Parathyroid adenoma (tissue), 2 donors: ENCODE results near the gene SLC6A20.

Experiments used
- H2AFZ ChIP-seq: fragments of 300-600 bp; sonication (generic); one replicate; pipeline ENCODE4 v1.7.0; 2017; ENCODE audit warnings: antibody characterized with exemption, mild to moderate bottlenecking
- H3K27ac ChIP-seq: fragments of 300-600 bp; sonication (generic); one replicate; pipeline ENCODE4 v1.7.0; 2017
- H3K27me3 ChIP-seq: fragments of 300-600 bp; sonication (generic); one replicate; pipeline ENCODE4 v1.7.0; 2017; ENCODE audit warnings: low read length; ENCODE audit not compliant: control insufficient read depth, insufficient read depth
- H3K36me3 ChIP-seq: fragments of 300-600 bp; sonication (generic); one replicate; pipeline ENCODE4 v1.7.0; 2017; ENCODE audit warnings: low read length; ENCODE audit not compliant: control insufficient read depth, insufficient read depth
- H3K4me1 ChIP-seq: fragments of 300-600 bp; sonication (generic); one replicate; pipeline ENCODE4 v1.7.0; 2017; ENCODE audit warnings: control low read depth
- H3K4me2 ChIP-seq: fragments of 300-600 bp; sonication (generic); one replicate; pipeline ENCODE4 v1.7.0; 2017; ENCODE audit warnings: low read length
- H3K4me3 ChIP-seq: fragments of 300-600 bp; sonication (generic); one replicate; pipeline ENCODE4 v1.7.0; 2017; ENCODE audit warnings: low read depth, low read length
- H3K79me2 ChIP-seq: fragments of 300-600 bp; sonication (generic); one replicate; pipeline ENCODE4 v1.7.0; 2017; ENCODE audit warnings: control low read depth
- H3K9ac ChIP-seq: fragments of 300-600 bp; sonication (generic); one replicate; pipeline ENCODE4 v1.7.0; 2017; ENCODE audit warnings: mild to moderate bottlenecking
- H3K9me3 ChIP-seq: fragments of 300-600 bp; sonication (generic); one replicate; pipeline ENCODE4 v1.7.0; 2017; ENCODE audit warnings: low read length; ENCODE audit not compliant: control insufficient read depth
- CTCF ChIP-seq: fragments of 300-600 bp; sonication (generic); IDR thresholded peaks from one replicate; pipeline ENCODE4 v1.7.0; 2017; ENCODE audit warnings: antibody characterized with exemption, mild to moderate bottlenecking
- donor health status: primary hyperparathyroidism.

Gene SLC6A20

GRCh38 chr3:45773714-45774449, 22.5 kb downstream of the SLC6A20 start:
- no peaks in the 10 kb centered on the region for H3K27me3 ChIP-seq
- H3K9ac ChIP-seq, result no peak overlapping the region
- no peaks in the 10 kb centered on the region for H3K4me1 ChIP-seq
- no peak overlapping the region for H2AFZ ChIP-seq
- no peaks in the 10 kb centered on the region for H3K9me3 ChIP-seq
- no peaks in the 10 kb centered on the region for H3K79me2 ChIP-seq
- no peak overlapping the region for H3K27ac ChIP-seq
- H3K36me3 ChIP-seq, result no peaks in the 10 kb centered on the region
- no peak for TF ChIP-seq CTCF
- H3K4me3 ChIP-seq, result no peak overlapping the region
- H3K4me2 ChIP-seq, result no peak overlapping the region

DNA sequence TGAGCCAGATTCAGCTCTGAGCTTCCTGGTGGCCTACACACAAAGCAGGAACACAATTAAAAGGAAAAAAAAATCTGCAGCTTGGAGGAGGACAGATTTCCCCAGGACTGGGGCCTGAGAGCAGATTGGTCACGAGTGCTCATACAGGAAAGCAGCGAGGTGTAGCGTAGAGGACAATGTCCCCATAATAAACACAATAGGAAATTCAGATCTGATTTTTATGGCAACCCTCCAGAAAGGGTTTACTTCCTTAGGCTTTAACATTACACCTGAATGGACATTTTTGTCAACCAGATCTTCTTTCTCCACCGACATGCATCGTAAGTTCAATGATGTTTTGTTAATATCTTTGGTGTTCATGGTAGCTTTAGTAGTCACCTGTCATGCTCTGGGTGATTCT, 23.3 kb downstream of the SLC6A20 start:
- no peaks in the 10 kb centered on the region for H3K27me3 ChIP-seq
- no peak overlapping the region for H3K4me3 ChIP-seq
- H3K79me2 ChIP-seq, result no peaks in the 10 kb centered on the region
- no peak overlapping the region for H3K27ac ChIP-seq
- no peak overlapping the region for H2AFZ ChIP-seq
- no peaks in the 10 kb centered on the region for H3K4me1 ChIP-seq
- no peak overlapping the region for H3K4me2 ChIP-seq
- H3K9ac ChIP-seq, result no peak overlapping the region
- no peaks in the 10 kb centered on the region for H3K9me3 ChIP-seq
- no peak for TF ChIP-seq CTCF
- H3K36me3 ChIP-seq, result no peaks in the 10 kb centered on the region

- Histone ChIP-seq H3K79me2 (no peaks in the 10 kb centered on the region), H3K27me3 (no peaks in the 10 kb centered on the region), H3K27ac (no peak overlapping the region), H3K9me3 (no peaks in the 10 kb centered on the region), H3K9ac (no peak overlapping the region), H2AFZ (no peak overlapping the region), H3K36me3 (no peaks in the 10 kb centered on the region), H3K4me1 (no peaks in the 10 kb centered on the region), H3K4me2 (no peak overlapping the region), H3K4me3 (no peak overlapping the region)
- no peak for TF ChIP-seq CTCF
Measured at GRCh38 chr3:45772341-45773035, 23.8 kb downstream of the SLC6A20 start.

DNA sequence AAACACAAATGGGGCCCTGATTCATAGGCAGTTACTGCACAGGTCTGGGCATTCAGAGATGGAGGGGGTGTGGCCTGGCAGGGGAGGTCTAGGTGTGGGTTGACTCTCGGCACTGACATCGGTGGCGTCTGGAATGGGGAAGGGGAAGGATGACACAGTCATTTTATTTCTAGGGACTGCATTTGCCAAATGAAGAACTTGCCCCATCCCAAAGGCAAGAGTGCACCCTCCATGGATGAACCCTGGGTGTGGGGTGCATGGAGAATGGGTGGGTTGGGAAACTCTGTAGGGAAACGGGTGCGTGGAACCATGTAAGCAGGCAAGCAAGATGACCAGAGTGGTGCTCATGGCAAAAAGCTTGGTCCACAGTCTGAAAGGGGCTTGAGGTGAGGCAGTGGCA, 24.5 kb downstream of the SLC6A20 start:
- Histone ChIP-seq H3K4me3 (no peak overlapping the region), H3K36me3 (no peaks in the 10 kb centered on the region), H2AFZ (no peak overlapping the region), H3K4me2 (no peak overlapping the region), H3K27ac (no peak overlapping the region), H3K79me2 (no peaks in the 10 kb centered on the region), H3K9ac (no peak overlapping the region), H3K9me3 (no peaks in the 10 kb centered on the region), H3K4me1 (no peaks in the 10 kb centered on the region), H3K27me3 (no peaks in the 10 kb centered on the region)
- TF ChIP-seq CTCF, result no peak
